NCI-H345 treated with DMSO at 0.1 percent for 48 hours (cell line): ENCODE measurements around the gene LSM6.

Experiments used
- DNase-seq: peaks from one replicate; lab custom pipeline; 2025; ENCODE audit not compliant: unreplicated experiment; lab: John Stamatoyannopoulos, UW

LSM6 gene

GRCh38 chr4:146183209-146183608 lies 7.7 kb downstream of the LSM6 start:
- DNase-seq, result no peak

DNA sequence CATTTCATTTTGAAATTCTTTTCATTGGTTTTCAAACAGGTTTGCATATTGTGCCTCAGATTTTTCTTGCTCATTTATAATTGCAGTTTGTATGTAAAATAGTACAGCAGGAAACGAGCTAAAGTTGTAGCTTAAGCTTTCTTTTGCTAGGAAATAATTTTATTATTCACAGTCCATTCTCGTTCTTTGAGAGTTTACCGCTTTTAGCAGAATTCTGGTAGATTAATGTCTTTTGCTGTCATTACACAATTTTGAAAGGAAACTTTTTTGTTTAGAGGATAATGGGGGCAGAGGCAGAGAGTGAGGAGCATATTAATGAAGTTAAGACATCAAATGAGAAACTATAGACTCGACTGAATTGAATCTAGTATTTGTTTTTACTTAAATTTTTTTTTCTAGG lies 10.5 kb downstream of the LSM6 start:
- DNase-seq, result no peak

DNA sequence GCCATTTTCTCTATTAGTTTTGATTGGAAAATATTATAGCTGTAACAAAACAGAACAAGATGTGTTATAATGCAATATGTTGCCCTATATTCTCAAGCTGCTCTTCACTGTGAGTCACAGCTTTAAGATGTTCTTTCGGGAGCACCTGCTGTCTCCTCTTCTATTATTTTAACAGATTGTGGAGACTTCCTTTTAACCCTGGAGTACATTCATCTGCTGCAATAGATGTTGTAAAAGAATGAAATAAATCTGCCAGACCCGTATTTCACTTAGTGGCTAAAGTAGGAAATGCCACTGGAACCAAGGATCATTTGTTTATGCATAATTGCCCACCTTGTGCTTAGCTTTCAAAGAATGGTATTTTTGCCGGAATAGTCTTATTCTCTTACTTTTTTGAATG lies 11.1 kb downstream of the LSM6 start:
- no peak for DNase-seq

GRCh38 chr4:146190456-146190855 lies 14.9 kb downstream of the LSM6 start:
- no peak for DNase-seq

DNA sequence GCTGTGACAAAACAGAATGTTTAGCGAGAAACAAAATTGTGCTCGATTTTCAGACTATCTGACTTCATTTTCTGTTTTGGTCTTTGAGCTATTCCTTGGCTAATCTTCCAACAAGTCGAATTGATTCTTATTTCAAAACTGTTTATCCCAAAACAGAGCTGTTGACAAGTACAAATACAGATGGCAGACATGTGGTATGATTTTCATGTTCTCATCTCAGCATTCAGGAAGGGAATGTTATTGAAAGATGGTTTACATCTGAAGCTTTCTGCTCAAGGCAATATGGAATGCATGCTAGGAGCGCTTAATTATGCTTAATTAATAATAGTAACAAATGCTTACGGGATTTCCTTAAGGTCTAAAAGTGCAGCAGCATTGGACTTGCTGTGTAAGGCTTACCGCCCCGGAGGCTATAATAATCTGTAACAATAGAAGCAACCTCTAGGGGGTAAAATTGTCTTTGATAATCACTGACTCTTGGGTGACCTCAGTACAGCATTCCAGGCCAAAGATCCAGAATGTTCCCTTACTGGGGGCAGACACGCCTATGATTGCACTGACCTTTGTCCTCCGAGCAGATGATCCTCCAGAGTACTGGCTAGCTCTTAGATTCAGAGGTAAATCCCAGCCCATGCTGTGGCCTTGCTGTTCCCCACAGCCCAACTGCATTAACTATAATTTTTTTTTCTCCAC lies 16.4 kb downstream of the LSM6 start:
- no peak for DNase-seq

DNA sequence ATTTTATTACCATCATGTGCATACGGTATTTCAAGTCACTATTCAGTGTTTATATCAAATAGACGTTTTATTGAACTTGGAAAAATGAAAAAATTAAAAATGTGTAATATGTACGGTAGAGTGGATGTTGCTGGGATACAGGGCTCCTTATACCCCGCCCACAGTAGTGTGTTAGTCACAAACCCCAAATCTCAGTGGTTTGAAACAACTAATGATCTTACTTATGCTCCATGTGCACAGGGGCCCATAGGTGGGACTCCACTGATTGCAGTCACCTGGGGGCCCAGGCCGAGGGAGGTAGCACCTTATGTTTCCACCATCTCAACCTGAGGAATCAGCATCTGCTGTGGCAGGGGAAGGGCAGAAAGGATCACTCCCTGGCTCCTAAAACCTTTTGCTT lies 18.1 kb downstream of the LSM6 start:
- DNase-seq, result no peak

DNA sequence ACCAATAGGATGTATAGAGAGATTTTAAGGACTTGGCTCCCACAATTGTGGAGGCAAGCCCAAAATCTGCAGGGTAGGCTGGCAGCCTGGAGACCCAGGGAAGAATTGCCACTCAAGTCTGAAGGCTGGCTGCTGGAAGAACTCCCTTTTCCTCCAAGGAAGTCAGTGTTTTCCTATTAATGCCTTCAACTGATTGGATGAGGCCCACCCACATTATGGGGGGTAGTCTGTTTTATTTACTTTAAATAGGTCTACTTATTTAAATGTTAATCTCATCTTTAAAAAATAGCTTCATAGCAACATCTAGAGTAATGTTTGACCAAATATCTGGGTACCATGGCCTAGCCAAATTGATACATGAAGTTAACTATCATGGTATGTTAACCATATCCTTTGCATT lies 18.7 kb downstream of the LSM6 start:
- DNase-seq, result no peak

GRCh38 chr4:146202665-146203064 lies 27.1 kb downstream of the LSM6 start:
- DNase-seq, result no peak

GRCh38 chr4:146207410-146207809 lies 31.9 kb downstream of the LSM6 start:
- no peak for DNase-seq

DNA sequence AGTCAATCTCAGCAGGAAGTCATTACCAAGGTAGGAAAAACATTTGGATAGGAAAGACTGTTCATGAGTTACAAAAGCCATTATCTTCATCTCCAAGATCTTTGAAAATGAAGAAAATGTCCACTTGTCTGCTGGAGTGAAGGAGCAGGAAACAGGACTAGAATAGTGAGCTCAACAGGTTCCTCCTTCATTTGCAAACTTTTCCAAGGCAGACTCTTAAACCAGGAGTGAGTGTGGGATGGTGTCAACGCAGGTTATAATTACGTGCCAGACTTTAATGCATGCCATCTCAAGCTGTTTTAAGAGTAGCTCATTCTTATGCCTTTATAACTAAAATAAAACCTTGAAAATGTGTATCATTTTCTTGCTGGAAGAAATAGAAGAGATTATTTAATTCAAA lies 35.4 kb downstream of the LSM6 start:
- no peak for DNase-seq

GRCh38 chr4:146211440-146211839 lies 35.9 kb downstream of the LSM6 start:
- DNase-seq, result no peak

GRCh38 chr4:146212781-146213180 lies 37.3 kb downstream of the LSM6 start:
- no peak for DNase-seq

- DNase-seq, result no peak
Measured at GRCh38 chr4:146214238-146214637, 38.7 kb downstream of the LSM6 start, which contains the start of gene REELD1. REELD1 (plus strand) TSS chr4:146214538; CDS start chr4:146216953, 2,415 bp downstream.

DNA sequence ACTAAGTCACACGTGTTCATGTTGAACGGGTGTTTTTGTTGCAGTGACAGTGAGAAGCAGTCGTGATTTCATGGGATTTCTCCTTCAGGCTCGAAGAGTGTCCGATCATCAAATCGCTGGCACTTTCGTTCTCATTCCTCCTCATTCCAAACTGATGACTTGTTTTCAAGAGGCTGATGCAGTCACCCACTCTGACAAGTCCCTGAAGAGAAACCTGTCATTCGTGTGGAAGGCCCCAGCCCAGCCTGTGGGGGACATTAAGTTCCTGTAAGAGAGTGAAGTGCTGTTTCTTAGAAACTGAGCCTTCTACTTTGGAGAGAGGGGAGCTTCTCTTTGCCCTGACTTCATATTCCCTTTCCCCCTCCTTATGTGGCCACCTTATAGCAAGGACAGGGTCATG lies 46.8 kb downstream of the LSM6 start:
- DNase-seq, result no peak

- DNase-seq, result no peak
Measured at GRCh38 chr4:146224326-146224966, 48.9 kb downstream of the LSM6 start.

DNA sequence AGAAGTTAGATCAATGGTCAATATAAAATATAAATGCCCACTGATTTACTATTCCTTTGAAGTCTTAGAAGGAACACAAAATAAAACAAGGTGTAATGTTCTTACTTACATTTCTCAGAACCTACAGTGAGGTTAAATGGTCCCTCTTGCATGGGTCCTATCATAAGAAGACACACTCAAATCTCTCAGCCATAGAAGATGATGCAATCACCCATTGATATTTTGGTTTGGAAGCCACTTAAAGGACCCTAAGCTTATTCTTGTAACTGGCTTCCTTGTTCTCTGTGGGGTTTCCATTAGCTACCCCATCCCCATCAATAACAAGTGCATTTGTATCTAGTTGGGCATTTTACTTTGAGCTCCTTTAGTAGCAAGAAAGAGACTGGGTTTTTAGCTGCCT lies 53.9 kb downstream of the LSM6 start:
- DNase-seq, result no peak

GRCh38 chr4:146232131-146232722 lies 56.7 kb downstream of the LSM6 start:
- DNase-seq, result no peak

DNA sequence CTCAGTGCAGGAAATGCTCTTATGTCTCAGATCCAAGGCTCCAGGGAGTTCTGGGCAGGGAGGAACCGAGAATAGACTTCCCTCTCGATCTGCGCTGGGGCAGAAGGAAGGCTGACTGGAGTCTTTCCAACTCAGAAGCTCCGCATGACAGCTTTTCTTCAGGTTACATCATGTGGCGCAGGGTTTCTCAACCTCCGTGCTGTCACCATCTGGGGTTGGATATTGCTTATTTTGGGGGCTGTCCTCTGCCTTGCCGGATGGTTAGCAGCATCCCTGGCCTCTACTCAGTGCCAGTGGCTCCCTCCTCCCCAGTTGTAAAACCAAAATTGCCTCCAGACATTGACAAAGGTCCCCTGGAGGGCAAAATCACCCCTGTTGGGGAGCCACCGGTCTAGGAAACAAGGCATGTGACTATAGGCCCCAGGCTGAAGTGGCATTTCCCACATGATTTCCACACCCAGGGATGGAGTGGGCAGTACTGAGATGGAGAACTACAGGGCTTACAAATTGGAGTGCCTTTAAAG lies 60.2 kb downstream of the LSM6 start:
- no peak for DNase-seq

DNA sequence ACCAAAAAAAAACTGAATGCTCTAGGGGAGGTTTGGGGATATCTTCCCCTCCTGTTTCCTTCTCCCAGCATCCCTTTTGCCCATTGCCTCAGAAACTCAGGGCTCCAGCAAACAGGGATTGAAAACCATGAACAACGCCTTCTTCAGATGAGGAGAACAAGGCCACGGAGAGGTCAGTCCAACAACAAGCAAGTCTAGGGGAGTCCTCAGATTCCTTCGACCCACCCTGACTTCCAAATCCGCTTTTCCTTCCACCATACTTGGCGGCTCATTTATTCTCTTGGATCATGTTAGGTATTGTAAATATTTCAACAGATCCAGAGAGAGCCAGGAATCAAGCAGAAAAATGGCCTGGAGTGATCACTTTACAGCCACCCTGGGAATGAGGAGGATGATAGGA lies 60.7 kb downstream of the LSM6 start:
- no peak for DNase-seq

- no peak for DNase-seq
Measured at GRCh38 chr4:146237092-146237491, 61.6 kb downstream of the LSM6 start.

DNA sequence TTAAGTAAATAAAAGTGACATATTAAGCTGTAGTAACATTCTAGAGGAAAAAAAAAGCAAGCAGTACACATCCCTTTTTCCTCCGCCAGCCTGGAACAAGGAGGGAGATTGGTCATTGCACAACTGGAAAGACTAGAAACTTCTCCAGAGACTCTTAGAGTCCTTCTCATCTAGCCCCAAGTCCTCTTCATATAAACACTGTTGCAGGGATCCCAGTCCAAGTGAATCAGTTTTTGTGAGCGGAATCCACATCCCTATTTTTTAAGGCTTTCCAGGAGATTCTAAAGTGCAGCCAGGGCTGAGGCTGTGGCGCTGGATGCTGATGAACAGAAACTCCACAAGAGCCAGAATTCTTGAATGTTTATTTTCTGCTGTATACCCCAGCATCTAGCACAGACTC lies 62.6 kb downstream of the LSM6 start:
- DNase-seq, result no peak
